Endothelial cell (in vitro differentiated cells): ENCODE data around the gene SASH1. TPM values are rescaled to one million over a fixed set of nuclear protein-coding genes. Genes with fewer than 3 reads are reported as not detected.

ENCODE experiments used
- DNase-seq: peaks from one replicate; pipeline ENCODE4 v3.0.0; 2021; ENCODE audit warnings: low spot score
- H3K27ac Mint-ChIP-seq: one replicate; pipeline ENCODE4 v1.8.0; 2021; ENCODE audit warnings: mixed read lengths, inconsistent platforms; ENCODE audit not compliant: unreplicated experiment
- H3K27me3 Mint-ChIP-seq: one replicate; pipeline ENCODE4 v1.8.0; 2021; ENCODE audit warnings: mild to moderate bottlenecking, moderate library complexity, mixed read lengths, inconsistent platforms; ENCODE audit not compliant: unreplicated experiment
- H3K36me3 Mint-ChIP-seq: one replicate; pipeline ENCODE4 v1.8.0; 2021; ENCODE audit warnings: mild to moderate bottlenecking, low read depth, mixed read lengths, inconsistent platforms; ENCODE audit not compliant: unreplicated experiment
- H3K4me1 Mint-ChIP-seq: one replicate; pipeline ENCODE4 v1.8.0; 2021; ENCODE audit warnings: mild to moderate bottlenecking, mixed read lengths, inconsistent platforms; ENCODE audit not compliant: unreplicated experiment
- H3K4me3 Mint-ChIP-seq: one replicate; pipeline ENCODE4 v1.8.0; 2021; ENCODE audit warnings: mild to moderate bottlenecking, mixed read lengths, inconsistent platforms; ENCODE audit not compliant: unreplicated experiment
- H3K9me3 Mint-ChIP-seq: one replicate; pipeline ENCODE4 v1.8.0; 2021; ENCODE audit warnings: mixed read lengths, inconsistent platforms; ENCODE audit not compliant: unreplicated experiment
- total RNA-seq: library from RNA; stranded (reverse); fragmentation: NEBNext Ultra II Directional; extraction: Animal tissue kit (Norgen Biotek cat#: 25700); gene quantifications from one replicate; pipeline ENCODE4 v1.2.1, GENCODE V29; 2021; ENCODE audit not compliant: unreplicated experiment
- TF ChIP-seq, protein P1 (sequence below): fragments of 200-600 bp; sonication (generic); IDR thresholded peaks from one replicate; pipeline ENCODE4 v1.5.0; 2021; ENCODE audit warnings: antibody characterized with exemption; ENCODE audit not compliant: unreplicated experiment

The SASH1 gene
- total RNA-seq, 1 donor from 2014 or later, result 138 TPM

DNA sequence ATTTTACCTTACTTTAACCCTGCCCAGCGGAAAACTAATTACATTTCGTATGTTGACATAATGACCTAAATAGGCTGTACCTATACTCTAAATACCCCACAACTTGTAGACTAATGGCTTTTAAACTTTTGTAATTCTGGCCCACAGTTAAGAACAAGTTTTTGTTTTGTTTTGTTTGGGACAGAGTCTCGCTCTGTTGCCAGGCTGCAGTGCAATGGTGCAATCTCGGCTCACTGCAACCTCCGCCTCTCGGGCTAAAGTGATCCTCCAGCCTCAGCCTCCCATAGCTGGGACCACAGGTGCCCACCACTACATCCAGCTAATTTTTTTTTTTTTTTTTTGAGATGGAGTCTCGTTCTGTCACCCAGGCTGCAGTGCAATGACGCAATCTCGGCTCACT, 5.7 kb upstream of the SASH1 start:
- Mint-ChIP-seq H3K27me3 (no peaks in the 10 kb centered on the region), H3K36me3 (peaks cover under 1% of the 10 kb centered on the region), H3K4me1 (peaks cover 5% of the 10 kb centered on the region), H3K4me3 (no peak overlapping the region), H3K9me3 (no peaks in the 10 kb centered on the region), H3K27ac (no peak overlapping the region)
- no peak for DNase-seq
- TF ChIP-seq, protein P1, sequence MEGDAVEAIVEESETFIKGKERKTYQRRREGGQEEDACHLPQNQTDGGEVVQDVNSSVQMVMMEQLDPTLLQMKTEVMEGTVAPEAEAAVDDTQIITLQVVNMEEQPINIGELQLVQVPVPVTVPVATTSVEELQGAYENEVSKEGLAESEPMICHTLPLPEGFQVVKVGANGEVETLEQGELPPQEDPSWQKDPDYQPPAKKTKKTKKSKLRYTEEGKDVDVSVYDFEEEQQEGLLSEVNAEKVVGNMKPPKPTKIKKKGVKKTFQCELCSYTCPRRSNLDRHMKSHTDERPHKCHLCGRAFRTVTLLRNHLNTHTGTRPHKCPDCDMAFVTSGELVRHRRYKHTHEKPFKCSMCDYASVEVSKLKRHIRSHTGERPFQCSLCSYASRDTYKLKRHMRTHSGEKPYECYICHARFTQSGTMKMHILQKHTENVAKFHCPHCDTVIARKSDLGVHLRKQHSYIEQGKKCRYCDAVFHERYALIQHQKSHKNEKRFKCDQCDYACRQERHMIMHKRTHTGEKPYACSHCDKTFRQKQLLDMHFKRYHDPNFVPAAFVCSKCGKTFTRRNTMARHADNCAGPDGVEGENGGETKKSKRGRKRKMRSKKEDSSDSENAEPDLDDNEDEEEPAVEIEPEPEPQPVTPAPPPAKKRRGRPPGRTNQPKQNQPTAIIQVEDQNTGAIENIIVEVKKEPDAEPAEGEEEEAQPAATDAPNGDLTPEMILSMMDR, result no peak

DNA sequence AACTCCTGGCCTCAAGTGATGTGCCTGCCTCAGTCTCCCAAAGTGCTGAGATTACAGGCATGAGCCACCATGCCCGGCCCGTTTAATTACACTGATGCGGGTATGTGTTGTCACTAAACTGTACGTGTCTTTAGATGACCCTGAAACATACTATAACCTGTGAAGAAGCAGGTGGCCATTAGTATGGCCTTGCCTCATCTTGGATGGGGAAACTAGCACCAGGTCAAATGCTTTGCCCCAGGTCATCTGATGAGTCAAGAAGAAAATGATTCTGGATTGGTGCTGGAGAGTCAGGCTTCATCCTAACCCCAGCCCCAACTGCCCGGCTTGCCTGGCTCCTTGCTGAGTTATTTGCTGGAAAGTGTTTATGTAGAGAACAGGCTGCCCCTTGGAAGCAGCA, 2.9 kb upstream of the SASH1 start:
- no peak for DNase-seq
- Mint-ChIP-seq H3K27ac (no peak overlapping the region), H3K27me3 (peaks cover 8% of the 10 kb centered on the region), H3K9me3 (no peaks in the 10 kb centered on the region), H3K4me3 (no peak overlapping the region), H3K4me1 (peaks cover 15% of the 10 kb centered on the region), H3K36me3 (peaks cover 16% of the 10 kb centered on the region)
- TF ChIP-seq, protein P1, result no peak

DNA sequence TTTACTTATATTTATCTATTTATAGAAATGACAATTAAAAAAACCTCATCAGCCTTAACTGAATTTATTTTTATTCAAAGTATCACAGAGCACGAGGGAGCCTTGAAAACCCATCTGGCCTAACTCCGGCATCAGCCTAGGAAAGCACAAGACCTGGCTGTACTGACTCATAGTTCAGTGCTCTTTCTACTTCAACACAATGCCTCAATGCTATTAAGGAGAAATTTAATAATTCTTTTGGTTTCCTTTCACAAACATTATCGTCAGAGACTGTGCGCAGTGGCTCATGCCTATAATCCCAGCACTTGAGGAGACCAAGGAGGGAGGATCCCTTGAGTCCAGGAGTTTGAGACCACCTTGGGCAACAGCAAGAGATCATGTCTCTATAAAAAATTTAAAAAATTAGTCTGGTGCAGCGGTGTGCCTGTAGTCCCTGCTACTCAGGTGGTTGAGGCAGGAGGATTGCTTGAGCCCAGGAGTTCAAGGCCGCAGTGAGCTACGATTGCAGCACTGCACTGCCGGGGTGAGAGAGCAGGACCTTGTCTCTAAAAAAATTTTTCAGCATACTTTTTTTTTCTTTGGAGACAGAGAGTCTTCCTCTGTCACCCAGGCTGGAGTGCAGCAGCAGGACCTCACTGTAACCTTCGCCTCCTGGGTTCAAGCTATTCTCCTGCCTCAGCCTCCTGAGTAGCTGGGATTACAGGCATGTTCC, 1.9 kb upstream of the SASH1 start:
- DNase-seq, result no peak
- peaks cover 22% of the 10 kb centered on the region for H3K4me1 Mint-ChIP-seq
- peaks cover 20% of the 10 kb centered on the region for H3K36me3 Mint-ChIP-seq
- no peak overlapping the region for H3K4me3 Mint-ChIP-seq
- TF ChIP-seq, protein P1, result no peak
- peaks cover 10% of the 10 kb centered on the region for H3K27me3 Mint-ChIP-seq
- no peaks in the 10 kb centered on the region for H3K9me3 Mint-ChIP-seq
- H3K27ac Mint-ChIP-seq, result no peak overlapping the region

DNA sequence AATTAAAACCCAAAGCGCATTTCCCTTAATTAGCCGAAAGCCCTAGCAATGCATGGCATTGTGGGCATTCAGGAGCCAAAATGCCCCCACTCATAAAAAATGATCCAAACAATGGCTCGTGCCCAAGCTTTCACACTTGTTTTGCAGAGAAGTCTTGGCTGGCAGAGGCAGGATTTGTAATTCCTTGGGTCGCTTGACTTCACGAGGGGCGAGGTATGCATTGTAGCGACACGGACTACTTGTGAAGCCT, 613 bp upstream of the SASH1 start:
- peaks cover 10% of the 10 kb centered on the region for H3K27me3 Mint-ChIP-seq
- no peak for DNase-seq
- TF ChIP-seq, protein P1, result no peak
- peaks cover 20% of the 10 kb centered on the region for H3K36me3 Mint-ChIP-seq
- peak overlapping the region; percentile 97 for H3K27ac Mint-ChIP-seq
- no peaks in the 10 kb centered on the region for H3K9me3 Mint-ChIP-seq
- H3K4me3 Mint-ChIP-seq, result peak overlapping the region; percentile 97
- H3K4me1 Mint-ChIP-seq, result peaks cover 35% of the 10 kb centered on the region

DNA sequence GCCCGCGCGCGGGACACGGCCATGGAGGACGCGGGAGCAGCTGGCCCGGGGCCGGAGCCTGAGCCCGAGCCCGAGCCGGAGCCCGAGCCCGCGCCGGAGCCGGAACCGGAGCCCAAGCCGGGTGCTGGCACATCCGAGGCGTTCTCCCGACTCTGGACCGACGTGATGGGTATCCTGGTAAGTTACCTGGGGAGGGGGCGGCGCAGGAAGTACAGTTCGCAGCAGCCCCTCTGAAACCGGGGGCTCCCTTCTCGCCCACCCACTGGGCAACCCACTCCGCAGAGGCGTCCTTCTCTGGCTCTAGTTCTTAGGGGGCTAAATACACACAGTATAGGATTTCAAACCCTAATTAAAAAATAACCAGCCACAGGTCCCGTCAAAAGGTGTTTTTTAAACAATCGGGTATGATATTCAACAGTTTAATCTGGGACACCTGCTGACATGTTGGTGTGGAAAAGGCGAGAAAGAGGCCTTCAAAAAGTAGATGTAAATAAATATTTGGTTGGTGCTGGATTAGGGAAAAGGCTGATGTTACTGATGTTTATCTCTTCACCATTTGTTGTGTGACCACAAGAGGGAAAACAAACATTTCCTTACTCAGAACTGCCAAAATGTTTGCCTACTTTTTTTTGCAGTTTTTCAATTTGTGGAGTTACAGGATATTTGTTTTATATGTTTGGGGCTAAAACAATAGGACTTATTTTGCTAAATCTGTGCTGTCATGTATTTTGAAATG, 577 bp downstream of the SASH1 start:
- Mint-ChIP-seq H3K27me3 (peaks cover 10% of the 10 kb centered on the region), H3K36me3 (peaks cover 20% of the 10 kb centered on the region), H3K4me3 (peak overlapping the region; percentile 96), H3K27ac (peak overlapping the region; percentile 68), H3K9me3 (no peaks in the 10 kb centered on the region), H3K4me1 (peaks cover 43% of the 10 kb centered on the region)
- TF ChIP-seq, protein P1, result peak; percentile 19
- DNase-seq, result no peak
